ENCODE results near the gene XPNPEP3.
A peak's percentile ranks its signal among the peaks of the same experiment; 100 is the strongest.
"Not testable (repeated sequence)": the region's sequence is repeated elsewhere in the genome, so short reads cannot be mapped to it uniquely, and the experiment has no call there.

The XPNPEP3 gene

DNA sequence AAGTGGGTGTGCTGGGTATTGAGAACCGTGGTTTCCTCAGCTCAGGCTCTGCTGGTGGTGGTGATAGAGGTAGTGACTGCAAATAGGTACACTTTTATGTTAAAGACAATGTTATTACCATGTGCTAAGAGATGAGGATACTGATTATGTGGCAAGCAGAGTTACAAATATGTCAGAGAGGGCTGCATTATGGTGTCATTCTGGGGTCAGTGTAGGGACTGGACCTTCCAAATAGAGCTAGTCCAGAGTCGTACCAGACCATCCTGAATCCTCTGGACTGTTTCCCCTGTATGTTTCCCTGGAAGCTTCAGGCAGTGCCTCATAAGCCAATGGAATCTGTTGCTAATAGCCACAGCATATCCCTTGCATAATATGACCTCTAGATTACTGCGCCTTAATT, 5.1 kb downstream of the XPNPEP3 start, which contains the start of gene DNAJB7:
Gene DNAJB7 (minus strand): TSS at position 101 of the 400 bp plus-strand sequence. CDS start 119 bp downstream, outside the sequence.
- no peak for DNase-seq

DNA sequence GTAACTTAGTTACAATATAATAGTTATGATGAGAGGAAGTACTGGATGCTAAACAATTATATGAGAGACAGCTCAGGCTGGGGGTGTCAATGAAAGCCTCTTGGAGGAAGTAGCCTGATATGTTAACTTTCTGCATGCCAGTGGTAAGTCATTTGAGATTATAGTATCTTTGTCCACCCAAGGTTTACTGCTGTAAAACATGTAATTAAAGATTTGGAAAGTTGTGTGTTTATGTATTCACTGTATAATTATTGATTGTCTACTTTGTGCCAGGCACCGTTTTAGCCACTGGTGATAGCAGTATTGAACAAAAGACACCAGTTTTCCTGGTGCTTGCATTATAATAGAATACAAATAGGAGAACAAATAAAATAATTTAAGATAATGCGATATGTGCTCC, 5.6 kb downstream of the XPNPEP3 start:
- no peak for DNase-seq

DNA sequence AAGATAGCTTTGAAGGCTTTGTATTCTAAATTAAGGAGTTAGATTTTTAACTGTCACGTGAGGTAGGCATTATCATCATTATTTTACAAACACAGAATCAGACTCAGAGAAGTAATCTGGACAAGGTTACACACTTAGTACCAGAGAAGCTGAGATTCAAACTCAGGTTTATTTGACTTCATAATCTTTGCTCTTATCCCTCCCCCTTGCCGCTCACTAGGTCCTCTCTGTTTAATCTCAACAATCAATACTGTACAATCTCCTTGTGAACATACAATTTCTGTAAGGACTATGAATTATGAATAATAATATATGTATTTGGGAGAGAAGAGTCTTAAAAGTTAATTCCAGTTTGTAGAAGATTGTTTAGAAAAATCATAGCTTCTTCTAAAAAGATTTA, 10.2 kb downstream of the XPNPEP3 start:
- DNase-seq, result no peak

DNA sequence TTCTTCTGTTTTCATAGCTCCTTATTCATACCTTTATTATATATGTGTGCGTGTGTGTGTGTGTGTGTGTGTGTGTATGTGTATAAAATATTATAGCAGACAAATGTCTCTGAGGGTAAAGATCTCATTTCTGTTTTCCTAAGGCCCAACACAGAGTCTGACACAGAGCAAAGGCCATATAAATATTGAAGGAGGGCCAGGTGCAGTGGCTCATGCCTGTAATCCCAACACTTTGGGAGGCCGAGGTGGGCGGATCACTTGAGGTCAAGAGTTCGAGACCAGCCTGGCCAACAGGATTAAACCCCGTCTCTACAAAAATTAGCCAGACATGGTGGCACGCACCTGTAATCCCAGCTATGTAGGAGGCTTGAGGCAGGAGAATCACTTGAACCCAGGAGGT, 11.4 kb downstream of the XPNPEP3 start:
- DNase-seq, result not testable (repeated sequence)

DNA sequence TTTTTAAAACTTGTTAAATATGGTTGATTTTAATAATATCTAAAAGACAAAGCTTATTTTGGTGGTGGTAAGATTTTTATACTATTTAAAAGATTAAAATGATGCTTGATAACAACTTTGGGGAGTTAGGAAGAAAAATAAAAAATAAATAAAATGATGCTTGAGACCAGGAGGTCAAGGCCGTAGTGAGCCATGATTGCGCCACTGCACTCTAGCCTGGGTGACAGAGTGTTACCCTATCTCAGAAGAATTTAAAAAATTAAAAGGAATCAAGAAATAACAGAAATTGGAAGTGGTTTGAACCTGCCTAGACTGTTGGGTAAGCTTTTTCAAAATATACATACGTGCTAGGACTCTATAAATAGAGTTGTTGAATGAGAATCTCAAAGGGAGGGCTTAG, 17.1 kb downstream of the XPNPEP3 start:
- no peak for DNase-seq

DNA sequence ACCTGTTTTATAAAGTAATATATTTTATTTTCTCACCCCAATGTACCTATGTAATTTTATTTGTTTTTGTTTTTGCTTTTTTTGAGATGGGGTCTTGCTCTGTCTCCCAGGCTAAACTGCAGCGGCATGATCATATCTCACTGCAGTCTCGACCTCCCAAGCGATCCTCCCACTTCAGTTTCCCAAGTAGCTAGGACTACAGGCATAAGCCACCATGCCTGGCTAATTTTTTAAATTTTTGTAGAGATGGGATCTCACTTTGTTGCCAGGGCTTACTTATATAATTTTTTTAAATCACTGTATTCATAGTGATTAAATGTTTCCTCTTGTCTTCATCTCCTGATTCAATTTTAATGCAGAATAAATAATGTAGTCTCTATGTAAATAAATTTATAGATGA, 18.2 kb downstream of the XPNPEP3 start:
- DNase-seq, result no peak

DNA sequence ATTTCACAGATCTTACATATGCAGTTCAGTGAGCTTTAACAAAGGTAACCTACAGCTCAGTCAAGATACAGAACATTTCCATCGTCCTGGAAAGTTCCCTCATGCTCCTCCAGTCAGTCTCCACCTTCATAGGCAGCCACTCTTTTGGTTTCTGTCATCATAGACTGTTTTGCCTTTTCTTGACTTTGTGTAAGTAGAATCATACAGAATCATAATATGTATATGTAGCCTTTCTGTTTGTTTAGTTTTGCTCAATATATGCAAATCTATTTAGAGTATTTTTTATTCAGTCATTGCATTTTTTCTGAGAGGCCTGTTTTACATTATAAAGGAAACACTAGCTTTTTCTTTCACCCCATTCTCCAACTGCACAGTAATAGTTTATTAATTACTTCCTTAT, 20.0 kb downstream of the XPNPEP3 start:
- no peak for DNase-seq

DNA sequence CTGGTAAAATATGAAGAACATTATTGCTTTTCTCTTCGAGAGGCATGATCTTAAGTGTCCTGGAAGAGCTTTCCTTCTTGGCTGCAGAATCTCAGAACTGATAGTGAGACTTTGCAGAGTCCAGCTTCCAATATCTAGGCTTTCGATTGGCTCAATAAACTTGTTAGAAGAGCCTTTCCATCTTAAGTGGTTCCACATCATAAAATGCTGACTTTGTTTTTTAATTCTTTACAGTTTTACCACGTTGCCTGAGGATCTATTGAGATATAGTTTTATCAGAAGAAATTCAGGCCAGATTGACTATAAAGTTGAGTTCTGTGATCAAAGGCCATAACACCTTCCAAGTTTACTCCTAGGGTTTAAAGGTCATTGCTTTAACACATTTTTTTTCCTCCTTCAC, 20.5 kb downstream of the XPNPEP3 start:
- DNase-seq, result no peak

DNA sequence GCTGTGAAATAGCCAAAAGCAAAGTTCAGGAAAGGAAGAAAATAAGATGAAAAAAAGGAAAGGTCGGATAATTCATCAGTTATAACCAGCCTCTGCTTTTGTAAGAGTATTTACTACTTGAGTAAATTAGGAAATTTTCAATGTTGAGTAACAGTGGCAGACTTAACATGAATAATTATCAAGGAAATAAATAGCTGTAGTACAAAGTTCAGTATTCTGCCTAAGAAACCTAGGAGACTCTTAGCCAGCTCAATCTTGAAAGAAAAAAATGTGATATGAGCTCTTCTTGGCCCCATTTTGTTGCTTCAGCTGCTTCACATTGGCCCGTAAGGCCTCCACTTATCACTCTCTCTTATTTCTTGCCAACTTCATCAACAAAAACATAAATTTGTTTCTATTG, 22.0 kb downstream of the XPNPEP3 start:
- no peak for DNase-seq

DNA sequence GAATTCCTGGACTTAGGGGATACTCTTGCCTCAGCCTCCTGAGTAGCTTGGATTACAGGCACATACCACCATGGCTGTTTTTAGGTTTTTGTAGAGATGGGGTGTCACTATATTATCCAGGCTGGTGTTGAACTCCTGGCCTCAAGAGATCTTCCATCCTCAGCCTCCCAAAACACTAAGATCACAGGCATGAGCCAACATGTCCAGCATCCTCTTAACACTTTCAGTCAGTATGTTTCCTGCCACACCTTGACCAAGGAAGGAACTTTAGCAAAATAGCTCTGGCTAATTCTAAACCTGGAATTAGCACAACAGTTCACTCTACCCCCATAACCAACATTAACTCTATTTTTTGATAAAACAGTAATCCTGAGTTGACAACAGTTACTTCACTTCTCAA, 32.2 kb downstream of the XPNPEP3 start:
- DNase-seq, result no peak

DNA sequence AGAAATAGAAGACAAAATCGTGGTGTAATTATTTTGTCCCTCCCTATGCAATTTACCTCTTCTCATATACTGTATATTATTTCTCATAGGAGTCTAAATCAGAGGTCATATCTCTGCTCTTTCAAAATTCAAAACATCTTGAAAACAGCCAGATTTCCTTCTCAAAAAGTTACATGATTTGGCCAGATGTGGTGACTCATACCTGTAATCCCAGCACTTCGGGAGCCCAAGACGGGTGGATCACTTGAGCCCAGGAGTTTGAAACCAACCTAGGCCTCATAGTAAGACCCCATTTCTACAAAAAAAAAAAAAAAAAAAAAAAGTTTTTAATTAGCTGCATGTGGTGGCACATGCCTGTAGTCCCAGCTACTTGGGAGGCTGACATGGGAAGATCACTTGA, 33.9 kb downstream of the XPNPEP3 start:
- DNase-seq, result no peak

DNA sequence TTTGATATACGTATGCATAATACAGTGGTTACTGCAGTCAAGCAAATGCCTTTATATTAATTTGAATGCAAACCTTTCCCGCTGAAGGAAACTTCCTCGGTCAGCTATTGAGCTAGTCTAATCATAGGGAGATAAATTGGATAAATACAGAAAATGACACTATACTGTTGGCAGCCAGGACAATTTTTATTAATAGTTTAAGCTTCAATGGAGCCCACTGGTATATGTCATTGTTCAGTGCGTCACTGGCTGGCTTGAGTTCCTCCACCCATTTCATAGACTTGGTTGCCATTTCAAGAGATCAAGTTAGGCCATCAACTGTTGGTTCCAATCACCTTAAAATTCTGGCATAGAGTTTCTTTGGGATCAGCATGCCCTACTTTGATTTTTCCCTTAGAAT, 37.5 kb downstream of the XPNPEP3 start:
- no peak for DNase-seq

DNA sequence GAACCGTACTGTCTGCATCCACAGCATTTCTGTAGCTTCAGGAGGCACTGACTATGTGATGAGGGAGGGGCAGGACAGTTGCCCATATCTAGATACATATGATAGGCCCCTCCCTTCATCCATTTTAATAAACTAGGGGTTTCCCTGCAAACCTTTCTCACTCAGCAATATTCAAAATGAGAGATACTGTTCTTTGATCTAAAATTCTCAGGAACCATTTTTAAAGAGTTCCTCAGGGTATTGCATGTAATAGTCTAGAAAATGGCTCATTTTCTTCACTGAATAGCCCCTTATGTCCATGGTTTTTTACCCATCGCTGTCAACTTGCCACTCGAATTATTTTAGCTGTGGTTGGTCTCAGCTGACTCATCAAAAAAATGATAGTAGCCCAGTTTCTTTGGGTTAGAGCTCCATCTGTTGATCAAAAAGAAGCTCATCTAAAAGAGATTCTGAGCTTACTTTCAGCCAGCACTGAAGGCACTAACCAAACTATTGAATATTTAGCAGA, 42.0 kb downstream of the XPNPEP3 start:
- DNase-seq, result no peak

DNA sequence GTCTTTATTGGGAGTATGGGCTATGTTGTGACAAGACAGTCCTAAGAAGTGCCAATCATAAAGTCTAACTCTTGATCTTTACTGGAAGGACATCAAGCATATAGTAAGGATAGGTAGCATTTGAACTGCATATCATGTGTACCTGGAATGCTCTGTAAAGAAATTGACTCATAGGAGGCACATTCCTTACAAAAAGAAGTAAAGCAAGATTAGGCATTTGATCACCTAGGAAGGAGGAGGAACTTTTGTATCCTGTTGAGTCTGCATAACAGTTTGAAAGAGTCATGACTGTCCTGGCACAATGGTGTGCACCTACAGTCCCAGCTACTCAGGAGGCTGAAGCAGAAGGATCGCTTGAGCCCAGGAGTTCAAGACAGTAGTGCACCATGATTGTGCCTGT, 47.2 kb downstream of the XPNPEP3 start:
- no peak for DNase-seq

DNA sequence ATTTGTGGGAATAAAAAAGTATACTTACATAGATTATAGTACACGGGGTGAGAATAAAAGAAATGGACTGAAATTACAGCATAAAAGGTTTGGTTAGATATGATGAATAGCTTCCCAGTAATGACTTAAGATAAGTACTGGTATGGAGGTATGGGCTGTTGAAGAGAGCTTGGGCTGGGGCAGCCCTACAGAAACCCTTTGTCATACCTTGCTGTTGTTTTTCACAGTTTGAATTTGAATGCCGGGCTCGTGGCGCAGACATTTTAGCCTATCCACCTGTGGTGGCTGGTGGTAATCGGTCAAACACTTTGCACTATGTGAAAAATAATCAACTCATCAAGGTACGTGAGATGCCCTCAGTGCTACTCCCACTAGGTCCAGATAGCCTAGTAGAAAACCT, 51.9 kb downstream of the XPNPEP3 start:
- no peak for DNase-seq

DNA sequence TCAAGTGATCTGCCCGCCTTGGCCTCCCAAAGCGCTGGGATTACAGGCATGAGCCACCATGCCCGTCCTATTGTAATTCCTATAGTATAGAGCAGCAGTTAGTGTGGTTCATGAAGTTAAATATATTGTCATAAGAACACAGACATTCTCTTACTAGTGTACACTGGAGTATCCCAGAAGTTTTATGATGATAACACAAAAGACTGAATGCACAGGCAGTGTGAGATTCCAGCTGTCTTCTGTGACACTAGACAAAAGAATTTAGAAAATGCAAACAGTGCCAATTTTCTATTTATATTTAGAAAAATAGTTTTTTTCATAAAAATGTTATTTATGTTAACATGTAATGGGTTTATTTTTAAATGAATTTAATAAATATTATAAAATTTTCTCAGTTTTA, 54.8 kb downstream of the XPNPEP3 start:
- no peak for DNase-seq

DNA sequence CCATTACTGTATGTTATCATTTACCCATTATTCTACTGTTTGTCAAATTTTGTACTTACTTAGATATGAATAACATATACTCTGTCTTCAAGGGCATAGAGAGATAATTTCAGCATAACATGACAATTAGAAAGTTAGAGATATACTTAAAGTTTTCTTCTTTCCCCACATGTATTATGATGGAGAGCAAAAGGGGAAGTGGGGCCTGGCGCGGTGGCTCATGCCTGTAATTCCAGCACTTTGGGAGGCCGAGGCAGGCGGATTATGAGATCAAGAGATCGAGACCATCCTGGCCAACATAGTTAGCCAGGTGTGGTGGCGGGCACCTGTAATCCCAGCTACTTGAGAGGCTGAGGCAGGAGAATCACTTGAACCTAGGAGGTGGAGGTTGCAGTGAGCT, 56.0 kb downstream of the XPNPEP3 start:
- DNase-seq, result not testable (repeated sequence)

DNA sequence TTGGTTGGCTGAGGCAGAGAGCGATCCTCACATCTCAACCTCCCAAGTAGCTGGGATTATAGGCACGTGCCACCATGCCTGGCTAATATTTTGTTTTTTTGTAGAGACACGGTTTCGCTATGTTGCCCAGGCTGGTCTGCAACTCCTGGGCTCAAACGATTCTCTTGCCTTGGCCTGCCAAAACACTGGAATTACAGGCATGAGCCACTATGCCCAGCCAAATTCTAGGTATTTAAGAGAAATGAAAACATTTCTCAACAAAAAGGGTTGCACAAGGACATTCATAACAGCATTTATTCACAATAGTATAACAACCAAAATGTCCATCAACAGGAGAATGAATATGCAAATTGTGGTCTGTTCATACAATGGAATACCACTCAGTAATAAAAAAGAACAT, 62.5 kb downstream of the XPNPEP3 start:
- DNase-seq, result no peak

DNA sequence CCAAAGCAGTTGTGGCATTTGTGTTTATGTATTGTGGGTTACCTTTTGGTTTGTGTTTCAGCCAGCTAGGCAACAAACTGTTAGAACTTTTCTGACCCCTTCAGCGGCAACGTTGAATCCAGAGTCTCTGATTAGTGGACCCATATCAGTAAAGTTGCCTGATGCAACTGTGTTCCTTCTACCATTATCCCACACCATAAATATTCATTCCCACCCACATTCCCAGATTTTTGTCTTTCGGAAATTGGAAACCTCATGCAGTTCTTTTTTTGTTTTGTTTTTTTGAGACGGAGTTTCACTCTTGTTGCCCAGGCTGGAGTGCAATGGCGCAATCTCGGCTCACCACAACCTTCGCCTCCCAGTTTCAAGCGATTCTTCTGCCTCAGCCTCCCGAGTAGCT, 63.6 kb downstream of the XPNPEP3 start:
- DNase-seq, result no peak

DNA sequence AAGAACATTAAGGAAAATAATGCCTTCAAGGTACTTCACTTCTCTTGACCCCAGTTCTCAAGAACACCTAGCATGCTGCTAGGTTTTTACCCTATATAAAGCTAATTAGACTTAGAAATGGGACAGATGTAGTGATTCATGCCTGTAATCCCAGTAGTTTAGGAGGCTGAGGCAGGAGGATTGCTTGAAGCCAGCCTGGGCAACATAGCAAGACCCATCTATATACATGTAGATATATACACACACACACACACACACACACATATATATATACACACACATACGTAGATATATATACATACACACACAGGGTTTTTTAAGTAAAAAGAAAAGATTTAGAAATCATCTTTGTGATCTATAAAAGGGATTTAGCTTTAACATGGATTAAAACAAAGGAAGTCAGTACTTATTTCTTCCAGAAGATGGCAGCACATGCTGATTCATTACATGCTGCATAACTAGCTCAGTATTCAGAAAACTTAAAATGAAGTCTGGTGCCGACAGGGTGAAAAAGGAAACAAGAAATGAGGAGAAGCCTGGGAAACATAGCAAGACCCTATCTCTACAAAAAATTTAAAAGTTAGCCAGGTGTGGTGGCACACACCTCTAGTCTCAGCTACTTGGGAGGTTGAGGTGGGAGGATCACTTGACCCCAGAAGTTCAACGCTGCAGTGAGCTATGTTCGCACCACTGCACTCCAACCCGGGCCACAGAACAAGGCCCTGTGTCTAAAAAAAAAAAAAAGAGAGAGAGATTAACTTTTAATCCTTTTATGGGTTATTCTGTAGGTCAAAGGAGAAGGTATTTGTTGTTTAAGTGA, 65.7 kb downstream of the XPNPEP3 start:
- DNase-seq, result peak; percentile 4

DNA sequence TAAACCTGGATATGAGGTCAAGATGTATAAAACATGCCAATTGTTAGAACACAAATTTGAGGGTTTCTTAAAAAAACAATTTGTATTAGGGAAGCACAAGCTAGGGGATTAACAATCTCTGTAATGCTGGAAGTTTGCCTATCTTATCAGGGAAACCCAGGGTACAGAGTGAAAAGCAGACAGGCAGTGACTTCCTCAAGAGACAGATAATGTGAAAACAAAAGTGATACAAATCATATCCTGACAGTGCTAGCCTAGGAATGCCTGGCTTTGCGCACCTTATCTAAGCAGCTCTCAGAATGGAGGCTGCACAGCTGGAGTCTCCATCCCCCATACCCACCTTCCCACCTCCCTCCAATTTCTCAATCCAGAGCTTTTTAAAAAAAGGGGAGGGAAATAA, 71.7 kb downstream of the XPNPEP3 start:
- no peak for DNase-seq

DNA sequence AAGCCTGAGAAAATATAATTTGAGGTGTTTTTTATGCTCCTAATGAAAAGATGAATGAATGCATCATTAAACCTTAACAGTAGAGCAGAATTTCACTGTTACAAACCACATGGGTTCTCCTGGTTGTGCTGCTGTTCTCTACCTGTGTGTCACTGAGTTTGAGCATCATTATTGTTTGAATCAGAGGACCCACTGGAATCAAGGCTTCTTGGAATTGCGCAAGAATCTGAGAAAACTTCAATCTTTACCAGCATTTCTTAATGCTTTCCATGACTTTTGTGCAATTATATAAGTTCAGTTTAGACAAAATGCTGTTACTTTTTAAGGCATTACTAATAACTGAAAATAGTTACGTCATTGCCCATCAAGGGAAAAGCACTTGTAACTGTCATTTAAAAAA, 75.4 kb downstream of the XPNPEP3 start:
- DNase-seq, result no peak

DNA sequence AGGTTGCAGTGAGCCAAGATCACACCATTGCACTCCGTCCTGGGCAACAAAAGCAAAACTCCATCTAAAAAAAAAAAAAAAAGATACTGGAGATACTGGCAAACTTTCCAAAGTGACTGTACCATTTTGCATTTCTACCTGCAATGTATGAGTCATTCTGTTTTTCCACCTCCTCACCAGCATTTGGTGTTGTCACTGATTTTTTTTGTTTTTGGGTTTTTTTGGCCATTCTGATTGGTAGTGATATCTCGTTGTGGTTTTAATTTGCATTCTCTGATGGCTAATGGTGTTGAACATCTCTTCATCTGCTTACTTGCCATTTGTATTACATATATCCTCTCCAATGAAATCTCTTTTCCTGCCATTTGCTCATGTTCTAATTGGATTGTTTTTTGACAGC, 82.3 kb downstream of the XPNPEP3 start:
- DNase-seq, result no peak

DNA sequence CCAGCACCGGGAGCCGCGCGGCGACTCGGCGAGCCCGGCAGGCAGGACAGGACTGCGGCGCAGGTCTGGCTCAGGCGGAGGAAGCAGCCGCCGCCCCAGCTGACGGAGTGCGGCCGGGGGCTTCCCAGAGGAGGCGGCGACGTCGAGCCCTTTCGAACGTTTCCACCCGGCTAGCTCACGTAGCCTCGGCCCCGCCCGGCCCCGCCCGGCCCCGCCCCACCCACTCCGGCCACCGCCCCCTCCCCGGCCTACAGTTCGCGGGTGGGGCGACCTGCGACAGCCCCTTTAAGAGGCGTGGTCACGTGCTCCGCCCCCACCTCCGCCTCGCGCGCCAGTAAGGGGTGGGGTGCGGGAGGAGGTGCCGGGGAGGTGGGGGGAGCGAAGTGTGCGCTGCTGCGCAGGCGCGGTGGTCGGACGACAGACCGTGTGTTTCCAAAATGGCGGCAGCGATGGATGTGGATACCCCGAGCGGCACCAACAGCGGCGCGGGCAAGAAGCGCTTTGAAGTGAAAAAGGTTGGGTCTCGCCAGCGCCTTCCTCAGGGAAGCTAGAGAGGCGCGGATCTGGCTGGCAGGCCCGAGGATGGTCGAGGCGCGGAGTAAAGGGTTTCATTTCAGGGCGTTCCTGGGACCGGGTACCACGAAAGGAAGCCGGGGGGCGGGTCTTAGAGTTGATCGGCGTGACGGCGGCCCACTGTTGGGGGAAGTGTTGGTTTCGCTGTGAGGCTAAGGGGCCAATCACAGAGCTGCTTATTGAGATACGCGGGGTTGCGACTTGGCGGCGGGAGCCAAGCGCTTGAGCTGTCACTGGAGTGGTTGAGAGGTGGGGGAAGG, 94.2 kb downstream of the XPNPEP3 start, which contains the start of gene RBX1:
Gene RBX1 (plus strand): TSS at position 417 of the 833 bp plus-strand sequence. CDS start 21 bp downstream, at position 438.
- DNase-seq, result peak; percentile 97
